CD14-positive monocyte (primary cell): ENCODE data around the gene ERBB4. TPM values are rescaled to one million over a fixed set of nuclear protein-coding genes. Genes with fewer than 3 reads are reported as not detected.

Experiments
- DNase-seq, 3 donors: peaks; one replicate each; pipeline ENCODE4 v3.0.0-alpha.2; 2011 to 2022
- H2AFZ ChIP-seq: 2 replicates; pipeline ENCODE4 v1.6.0; 2012; ENCODE audit warnings: mild to moderate bottlenecking, low read depth, low read length, inconsistent platforms; ENCODE audit not compliant: insufficient read depth, poor library complexity, severe bottlenecking
- H3K27ac ChIP-seq, 2 donors: 1 replicate in 1 of 2; 2 replicates in 1 of 2; pipeline ENCODE4 v1.5.1; 2012 to 2013; ENCODE audit warnings: low read length in 2 of 2, control low read depth in 1 of 2, inconsistent platforms in 1 of 2, low read depth in 1 of 2, mild to moderate bottlenecking in 1 of 2
- H3K27me3 ChIP-seq, 2 donors: one replicate each; pipeline versions ENCODE4 v1.6.0 to v1.6.1; 2011 to 2013; ENCODE audit warnings: low read length in 2 of 2; ENCODE audit not compliant: control insufficient read depth in 2 of 2, insufficient read depth in 2 of 2
- H3K36me3 ChIP-seq, 2 donors: replicated peaks in 1 of 2; 1 replicate in 1 of 2; 2 replicates in 1 of 2; pipeline versions ENCODE4 v1.5.1 to v1.6.1; 2012 to 2013; ENCODE audit warnings: low read length in 2 of 2, control low read depth in 1 of 2, inconsistent platforms in 1 of 2, mild to moderate bottlenecking in 1 of 2; ENCODE audit not compliant: insufficient read depth in 2 of 2, control insufficient read depth in 1 of 2
- H3K4me1 ChIP-seq, 2 donors: 1 replicate in 1 of 2; 2 replicates in 1 of 2; pipeline versions ENCODE4 v1.5.1 to v1.6.1; 2012 to 2013; ENCODE audit warnings: low read length in 2 of 2, control low read depth in 1 of 2, inconsistent platforms in 1 of 2, mild to moderate bottlenecking in 1 of 2, moderate library complexity in 1 of 2; ENCODE audit not compliant: insufficient read depth in 2 of 2, control insufficient read depth in 1 of 2
- H3K4me2 ChIP-seq: replicated peaks from 2 replicates; pipeline ENCODE3; 2012; ENCODE audit warnings: low read length, moderate library complexity, mild to moderate bottlenecking; ENCODE audit not compliant: poor library complexity, severe bottlenecking; ENCODE audit errors: extremely low read depth
- H3K4me3 ChIP-seq, 3 experiments: fragments of 200-600 bp in 1 of 3; sonication (generic) in 1 of 3; replicated peaks in 1 of 3; 1 replicate in 2 of 3; 2 replicates in 1 of 3; pipeline ENCODE4 v1.5.1; 2011 to 2013; ENCODE audit warnings: low read length in 3 of 3, mild to moderate bottlenecking in 3 of 3, control low read depth in 2 of 3, low read depth in 2 of 3, inconsistent platforms in 1 of 3, moderate library complexity in 1 of 3
- H3K79me2 ChIP-seq: 2 replicates; pipeline ENCODE4 v1.6.0; 2012; ENCODE audit warnings: mild to moderate bottlenecking, control low read depth, inconsistent platforms, low read length, moderate library complexity; ENCODE audit not compliant: insufficient read depth
- H3K9ac ChIP-seq: 2 replicates; pipeline ENCODE4 v1.6.0; 2017; ENCODE audit warnings: low read length, mild to moderate bottlenecking; ENCODE audit not compliant: insufficient read depth, poor library complexity, severe bottlenecking
- H3K9me3 ChIP-seq, 2 donors: replicated peaks in 1 of 2; 1 replicate in 1 of 2; 2 replicates in 1 of 2; pipeline versions ENCODE4 v1.5.1 to v1.6.1; 2012 to 2013; ENCODE audit warnings: low read length in 2 of 2, control low read depth in 1 of 2; ENCODE audit not compliant: control insufficient read depth in 1 of 2, insufficient read depth in 1 of 2
- H4K20me1 ChIP-seq: 2 replicates; pipeline ENCODE4 v1.6.0; 2012; ENCODE audit warnings: mild to moderate bottlenecking, low read length, control low read depth, moderate library complexity; ENCODE audit not compliant: insufficient read depth
- H3K27ac Mint-ChIP-seq, 7 donors: one replicate each; pipeline ENCODE4 v1.8.0; 2020; ENCODE audit warnings: mild to moderate bottlenecking in 7 of 7, mixed read lengths in 7 of 7, moderate library complexity in 6 of 7, inconsistent platforms in 2 of 7
- H3K27me3 Mint-ChIP-seq, 3 donors: one replicate each; pipeline ENCODE4 v1.8.0; 2021 to 2022; ENCODE audit warnings: low read depth in 3 of 3, mild to moderate bottlenecking in 3 of 3, mixed read lengths in 3 of 3, moderate library complexity in 3 of 3, inconsistent platforms in 1 of 3
- H3K36me3 Mint-ChIP-seq, 2 donors: one replicate each; pipeline ENCODE4 v1.8.0; 2020; ENCODE audit warnings: mixed read lengths in 2 of 2, inconsistent platforms in 1 of 2, mild to moderate bottlenecking in 1 of 2
- H3K4me1 Mint-ChIP-seq: one replicate; pipeline ENCODE4 v1.8.0; 2020; ENCODE audit warnings: mild to moderate bottlenecking, mixed read lengths
- H3K4me3 Mint-ChIP-seq, 2 donors: one replicate each; pipeline ENCODE4 v1.8.0; 2020; ENCODE audit warnings: mild to moderate bottlenecking in 2 of 2, mixed read lengths in 2 of 2, moderate library complexity in 1 of 2
- H3K9me3 Mint-ChIP-seq, 7 donors: one replicate each; pipeline ENCODE4 v1.8.0; 2020 to 2022; ENCODE audit warnings: mixed read lengths in 7 of 7, mild to moderate bottlenecking in 6 of 7, moderate library complexity in 6 of 7, inconsistent platforms in 2 of 7
- WGBS: methylation state at CpG from one replicate; pipeline ENCODE4 v1.1.5; 2013; ENCODE audit warnings: missing lambda C conversion rate; ENCODE audit not compliant: insufficient coverage; 5-methylcytosine and 5-hydroxymethylcytosine counted together
- intact Hi-C, 2 donors: fragments of 100-400 bp; cut with micrococcal nuclease; formaldehyde crosslinking; loops; one replicate each; pipeline versions ENCODE4 v1.15.0 to v1.15.1; 2023
- polyA plus RNA-seq, 3 donors: library from polyadenylated mRNA; depleted of rRNA in 1 of 3; unstranded in 2 of 3; stranded (reverse) in 1 of 3; fragments of 300-500 nt in 2 of 3; fragments of >200 nt in 1 of 3; fragmentation: Illumina TruSeq in 2 of 3; gene quantifications; 1 replicate in 2 of 3; 2 replicates in 1 of 3; pipeline ENCODE4 v1.2.3, GENCODE V29; 2012 to 2021
- TF ChIP-seq, protein P1 (sequence below): fragments of 200-600 bp; IDR thresholded peaks from one replicate; pipeline ENCODE4 v1.8.0; 2022; ENCODE audit warnings: antibody characterized with exemption, mild to moderate bottlenecking

ERBB4 gene
- polyA plus RNA-seq, 3 donors, result not detected

GRCh38 chr2:211982162-211982561, 556.4 kb downstream of the ERBB4 start:
- H3K4me2 ChIP-seq, result no peak overlapping the region
- no peak overlapping the region for H3K27ac Mint-ChIP-seq

GRCh38 chr2:211981451-211981850, 557.2 kb downstream of the ERBB4 start:
- H3K4me1 ChIP-seq, result no peaks in the 10 kb centered on the region
- TF ChIP-seq, protein P1, sequence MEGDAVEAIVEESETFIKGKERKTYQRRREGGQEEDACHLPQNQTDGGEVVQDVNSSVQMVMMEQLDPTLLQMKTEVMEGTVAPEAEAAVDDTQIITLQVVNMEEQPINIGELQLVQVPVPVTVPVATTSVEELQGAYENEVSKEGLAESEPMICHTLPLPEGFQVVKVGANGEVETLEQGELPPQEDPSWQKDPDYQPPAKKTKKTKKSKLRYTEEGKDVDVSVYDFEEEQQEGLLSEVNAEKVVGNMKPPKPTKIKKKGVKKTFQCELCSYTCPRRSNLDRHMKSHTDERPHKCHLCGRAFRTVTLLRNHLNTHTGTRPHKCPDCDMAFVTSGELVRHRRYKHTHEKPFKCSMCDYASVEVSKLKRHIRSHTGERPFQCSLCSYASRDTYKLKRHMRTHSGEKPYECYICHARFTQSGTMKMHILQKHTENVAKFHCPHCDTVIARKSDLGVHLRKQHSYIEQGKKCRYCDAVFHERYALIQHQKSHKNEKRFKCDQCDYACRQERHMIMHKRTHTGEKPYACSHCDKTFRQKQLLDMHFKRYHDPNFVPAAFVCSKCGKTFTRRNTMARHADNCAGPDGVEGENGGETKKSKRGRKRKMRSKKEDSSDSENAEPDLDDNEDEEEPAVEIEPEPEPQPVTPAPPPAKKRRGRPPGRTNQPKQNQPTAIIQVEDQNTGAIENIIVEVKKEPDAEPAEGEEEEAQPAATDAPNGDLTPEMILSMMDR, result no peak
- no peaks in the 10 kb centered on the region for H3K79me2 ChIP-seq
- H3K36me3 Mint-ChIP-seq, result no peaks in the 10 kb centered on the region
- no peak overlapping the region for H3K4me2 ChIP-seq
- no peak overlapping the region for H3K4me3 Mint-ChIP-seq
- no peak for DNase-seq
- no peaks in the 10 kb centered on the region for H3K27me3 ChIP-seq
- H3K27ac ChIP-seq, result no peak overlapping the region
- no peaks in the 10 kb centered on the region for H3K9me3 ChIP-seq
- no peaks in the 10 kb centered on the region for H3K9me3 Mint-ChIP-seq
- H4K20me1 ChIP-seq, result no peaks in the 10 kb centered on the region
- peaks cover 0 to 1% (median 0%) of the 10 kb centered on the region in 3 donors for H3K27me3 Mint-ChIP-seq
- H3K27ac Mint-ChIP-seq, result no peak overlapping the region
- intact Hi-C loops, result no loop called here
- WGBS, result 83% methylated on average over 1 of the region's 1 CpG
- H3K9ac ChIP-seq, result no peak overlapping the region
- H3K4me1 Mint-ChIP-seq, result no peaks in the 10 kb centered on the region
- H3K36me3 ChIP-seq, result no peaks in the 10 kb centered on the region
- no peak overlapping the region for H2AFZ ChIP-seq
- H3K4me3 ChIP-seq, result no peak overlapping the region

More at GRCh38 chr2:211982162-211982561, 556.4 kb downstream of the ERBB4 start:
- Histone ChIP-seq H3K4me3 (no peak overlapping the region), H2AFZ (no peak overlapping the region), H3K9ac (no peak overlapping the region), H3K36me3 (no peaks in the 10 kb centered on the region), H4K20me1 (no peaks in the 10 kb centered on the region), H3K27me3 (no peaks in the 10 kb centered on the region), H3K9me3 (no peaks in the 10 kb centered on the region), H3K27ac (no peak overlapping the region), H3K79me2 (no peaks in the 10 kb centered on the region), H3K4me1 (no peaks in the 10 kb centered on the region)
- 88% methylated on average over 1 of the region's 2 CpGs for WGBS
- Mint-ChIP-seq H3K4me3 (no peak overlapping the region), H3K36me3 (no peaks in the 10 kb centered on the region), H3K9me3 (no peaks in the 10 kb centered on the region), H3K4me1 (no peaks in the 10 kb centered on the region), H3K27me3 (peaks cover 0 to 1% (median 0%) of the 10 kb centered on the region in 3 donors)
- intact Hi-C loops, result no loop called here
- DNase-seq, result no peak
- TF ChIP-seq, protein P1, result no peak
